Body of pancreas (tissue), 4 donors: ENCODE results near the gene COL7A1.

Source experiments
- CTCF ChIP-seq, 7 experiments: fragments of 450-650 bp in 4 of 7; fragments of 200-600 bp in 3 of 7; sonication (generic) in 3 of 7; IDR thresholded peaks; one replicate each; pipeline ENCODE4 v1.5.1; 2016 to 2019; ENCODE audit warnings: antibody characterized with exemption in 7 of 7
- POLR2A ChIP-seq, 3 donors: fragments of 450-650 bp; IDR thresholded peaks; one replicate each; pipeline ENCODE4 v1.6.1; 2016; ENCODE audit warnings: antibody characterized with exemption in 3 of 3, mild to moderate bottlenecking in 2 of 3

- no peak for TF ChIP-seq POLR2A (IDR thresholded peaks at IDR 0.05)
- no peak for TF ChIP-seq CTCF (IDR thresholded peaks at IDR 0.05)
Observed at GRCh38 chr3:48599509-48600285, 4.6 kb upstream of the COL7A1 start.
